ENCODE data around the gene EFCAB14. TPM values are rescaled to one million over a fixed set of nuclear protein-coding genes. Genes with fewer than 3 reads are reported as not detected.
"Not testable (repeated sequence)": the region's sequence is repeated elsewhere in the genome, so short reads cannot be mapped to it uniquely, and the experiment has no call there.

Gene EFCAB14
- total and polyA plus RNA-seq, 4 donors = 20.8 to 132 (median 73.4) TPM

- DNase-seq (no peak), ATAC-seq (ENCODE audit: insufficient read depth, low FRiP score) (no peak)
- no peaks in the 10 kb centered on the region for H3K9me3 ChIP-seq (ENCODE audit: control insufficient read depth in 4 of 4, insufficient read depth in 3 of 4, low read length in 3 of 4)
- peaks cover 8 to 33% (median 15%) of the 10 kb centered on the region in 4 donors for H3K36me3 ChIP-seq (ENCODE audit: control insufficient read depth in 4 of 4, insufficient read depth in 4 of 4, low read length in 4 of 4)
- no peak overlapping the region for H3K4me3 ChIP-seq
- H3K27me3 ChIP-seq (ENCODE audit: control insufficient read depth in 3 of 3, insufficient read depth in 3 of 3, low read length in 2 of 3) = no peaks in the 10 kb centered on the region
- H3K27ac ChIP-seq (ENCODE audit: low read depth in 1 of 2, low read length in 1 of 2) = no peak overlapping the region
- 71 to 90% methylated on average over 1 of the region's 1 CpG for WGBS, 2 donors
- H3K4me1 ChIP-seq (ENCODE audit: control insufficient read depth in 5 of 5, insufficient read depth in 5 of 5, low read length in 5 of 5) = peaks cover 0 to 13% (median 0%) of the 10 kb centered on the region in 5 donors
- TF ChIP-seq CTCF (IDR thresholded peaks at IDR 0.05; ENCODE audit: control extremely low read depth, extremely low read depth) = no peak
- H3K9ac ChIP-seq (ENCODE audit: insufficient read depth in 1 of 2, low read length in 2 of 2) = no peak overlapping the region
Measured at GRCh38 chr1:46657775-46658174, 61.1 kb downstream of the EFCAB14 start.

GRCh38 chr1:46656643-46657042 lies 62.3 kb downstream of the EFCAB14 start:
- WGBS, 2 donors = 86 to 93% methylated on average over 2 of the region's 2 CpGs
- DNase-seq (no peak), ATAC-seq (ENCODE audit: insufficient read depth, low FRiP score) (no peak)
- no peak for TF ChIP-seq CTCF (IDR thresholded peaks at IDR 0.05; ENCODE audit: control extremely low read depth, extremely low read depth)
- H3K27ac ChIP-seq (ENCODE audit: low read depth in 1 of 2, low read length in 1 of 2) = no peak overlapping the region
- H3K4me1 ChIP-seq (ENCODE audit: control insufficient read depth in 5 of 5, insufficient read depth in 5 of 5, low read length in 5 of 5) = peaks cover 0 to 13% (median 0%) of the 10 kb centered on the region in 5 donors
- H3K9ac ChIP-seq (ENCODE audit: insufficient read depth in 1 of 2, low read length in 2 of 2) = no peak overlapping the region
- no peak overlapping the region for H3K4me3 ChIP-seq
- no peaks in the 10 kb centered on the region for H3K9me3 ChIP-seq (ENCODE audit: control insufficient read depth in 4 of 4, insufficient read depth in 3 of 4, low read length in 3 of 4)
- H3K36me3 ChIP-seq (ENCODE audit: control insufficient read depth in 4 of 4, insufficient read depth in 4 of 4, low read length in 4 of 4) = peaks cover 9 to 41% (median 17%) of the 10 kb centered on the region in 4 donors
- no peaks in the 10 kb centered on the region for H3K27me3 ChIP-seq (ENCODE audit: control insufficient read depth in 3 of 3, insufficient read depth in 3 of 3, low read length in 2 of 3)

GRCh38 chr1:46655848-46656247 lies 63.1 kb downstream of the EFCAB14 start:
- TF ChIP-seq CTCF (IDR thresholded peaks at IDR 0.05; ENCODE audit: control extremely low read depth, extremely low read depth) = no peak
- H3K9ac ChIP-seq (ENCODE audit: insufficient read depth in 1 of 2, low read length in 2 of 2) = no peak overlapping the region
- peaks cover 9 to 37% (median 17%) of the 10 kb centered on the region in 4 donors for H3K36me3 ChIP-seq (ENCODE audit: control insufficient read depth in 4 of 4, insufficient read depth in 4 of 4, low read length in 4 of 4)
- peaks cover 0 to 13% (median 0%) of the 10 kb centered on the region in 5 donors for H3K4me1 ChIP-seq (ENCODE audit: control insufficient read depth in 5 of 5, insufficient read depth in 5 of 5, low read length in 5 of 5)
- H3K4me3 ChIP-seq = no peak overlapping the region
- no peak overlapping the region for H3K27ac ChIP-seq (ENCODE audit: low read depth in 1 of 2, low read length in 1 of 2)
- DNase-seq = no peak
- H3K27me3 ChIP-seq (ENCODE audit: control insufficient read depth in 3 of 3, insufficient read depth in 3 of 3, low read length in 2 of 3) = no peaks in the 10 kb centered on the region
- no peak for ATAC-seq (ENCODE audit: insufficient read depth, low FRiP score)
- H3K9me3 ChIP-seq (ENCODE audit: control insufficient read depth in 4 of 4, insufficient read depth in 3 of 4, low read length in 3 of 4) = no peaks in the 10 kb centered on the region

GRCh38 chr1:46654698-46655097 lies 64.2 kb downstream of the EFCAB14 start:
- ATAC-seq (ENCODE audit: insufficient read depth, low FRiP score) = not testable (repeated sequence)

More at GRCh38 chr1:46654698-46655097, 64.2 kb downstream of the EFCAB14 start:
- 95 to 100% methylated on average over 2 of the region's 2 CpGs for WGBS, 2 donors
- H3K9ac ChIP-seq (ENCODE audit: insufficient read depth in 1 of 2, low read length in 2 of 2); H3K27ac ChIP-seq (ENCODE audit: low read depth in 1 of 2, low read length in 1 of 2); H3K9me3 ChIP-seq (ENCODE audit: control insufficient read depth in 4 of 4, insufficient read depth in 3 of 4, low read length in 3 of 4); H3K27me3 ChIP-seq (ENCODE audit: control insufficient read depth in 3 of 3, insufficient read depth in 3 of 3, low read length in 2 of 3); DNase-seq; H3K4me3 ChIP-seq: not testable (repeated sequence)
- H3K4me1 ChIP-seq (ENCODE audit: control insufficient read depth in 5 of 5, insufficient read depth in 5 of 5, low read length in 5 of 5) = peaks cover 0 to 13% (median 0%) of the 10 kb centered on the region in 5 donors
- H3K36me3 ChIP-seq (ENCODE audit: control insufficient read depth in 4 of 4, insufficient read depth in 4 of 4, low read length in 4 of 4) = peaks cover 9 to 46% (median 24%) of the 10 kb centered on the region in 4 donors
